ENCODE results near the gene HTR2C. TPM values are rescaled to one million over a fixed set of nuclear protein-coding genes. Genes with fewer than 3 reads are reported as not detected.

Gene HTR2C
- total and polyA plus RNA-seq, 10 of the 15 experiments (the other 5 are each of a cell fraction or from before 2014, with no cell fraction given), result 0.03 TPM; not detected in 9

DNA sequence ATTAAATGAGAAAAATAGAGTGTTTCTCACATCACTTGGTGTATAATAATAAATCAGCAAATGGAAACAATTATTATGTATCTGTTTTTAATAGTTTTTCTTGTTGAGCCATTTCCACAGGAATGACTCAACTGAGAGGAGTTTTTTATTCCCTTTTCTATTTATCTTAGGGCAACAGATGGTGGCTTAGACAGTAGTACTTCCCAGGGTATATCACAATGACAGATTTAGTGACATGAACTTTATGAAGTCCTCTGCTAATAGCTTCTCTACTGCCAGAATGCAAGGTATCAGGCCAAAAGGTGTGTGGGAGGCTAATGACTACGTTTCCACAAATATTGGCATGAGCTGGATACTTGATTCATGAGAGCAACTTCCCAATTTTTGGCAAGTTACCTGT is 126.7 kb downstream of the HTR2C start:
- intact Hi-C loops (cut with micrococcal nuclease; ENCODE audit: unreplicated experiment) (no loop called here), in situ Hi-C loops (cut with MboI) (no loop called here)
- Histone ChIP-seq H3K9ac (ENCODE audit: control insufficient read depth, insufficient read depth, low read length) (no peak overlapping the region), H3K36me3 (ENCODE audit: control insufficient read depth in 2 of 2, insufficient read depth in 2 of 2, low read length in 1 of 2) (no peaks in the 10 kb centered on the region), H3K4me1 (ENCODE audit: control insufficient read depth, insufficient read depth, low read length) (no peaks in the 10 kb centered on the region), H3K27ac (ENCODE audit: control insufficient read depth, insufficient read depth) (no peak overlapping the region), H3K4me2 (ENCODE audit: control insufficient read depth, insufficient read depth) (no peak overlapping the region), H3K79me2 (ENCODE audit: control insufficient read depth, insufficient read depth, low read length) (no peaks in the 10 kb centered on the region), H4K20me1 (ENCODE audit: control insufficient read depth, insufficient read depth) (no peaks in the 10 kb centered on the region), H3K27me3 (replicated peaks in 1 of 2; ENCODE audit: control insufficient read depth in 2 of 2, insufficient read depth in 2 of 2, low read length in 1 of 2) (no peaks in the 10 kb centered on the region), H3K9me3 (replicated peaks; ENCODE audit: control insufficient read depth, insufficient read depth, low read length) (no peaks in the 10 kb centered on the region), H3K4me3 (no peak overlapping the region), H2AFZ (ENCODE audit: control insufficient read depth, low read depth, low read length) (no peak overlapping the region)
- 0% methylated on average over 1 of the region's 1 CpG for WGBS (ENCODE audit: insufficient coverage, insufficient replicate concordance, low lambda C conversion rate, missing lambda C conversion rate)
- no TSS peak for BruUV-seq (replicated peaks)
- ChIA-PET CTCF (no interaction called here), POLR2A (no interaction called here), SMC1A (ENCODE audit: uncharacterized antibody, unreplicated experiment) (no interaction called here), RAD21 (ENCODE audit: unreplicated experiment) (no interaction called here)
- DNase-seq (ENCODE audit: low read depth, low spot score), result no peak
- no peak for ATAC-seq
- no peak for FAIRE-seq
- TF ChIP-seq, protein P1, sequence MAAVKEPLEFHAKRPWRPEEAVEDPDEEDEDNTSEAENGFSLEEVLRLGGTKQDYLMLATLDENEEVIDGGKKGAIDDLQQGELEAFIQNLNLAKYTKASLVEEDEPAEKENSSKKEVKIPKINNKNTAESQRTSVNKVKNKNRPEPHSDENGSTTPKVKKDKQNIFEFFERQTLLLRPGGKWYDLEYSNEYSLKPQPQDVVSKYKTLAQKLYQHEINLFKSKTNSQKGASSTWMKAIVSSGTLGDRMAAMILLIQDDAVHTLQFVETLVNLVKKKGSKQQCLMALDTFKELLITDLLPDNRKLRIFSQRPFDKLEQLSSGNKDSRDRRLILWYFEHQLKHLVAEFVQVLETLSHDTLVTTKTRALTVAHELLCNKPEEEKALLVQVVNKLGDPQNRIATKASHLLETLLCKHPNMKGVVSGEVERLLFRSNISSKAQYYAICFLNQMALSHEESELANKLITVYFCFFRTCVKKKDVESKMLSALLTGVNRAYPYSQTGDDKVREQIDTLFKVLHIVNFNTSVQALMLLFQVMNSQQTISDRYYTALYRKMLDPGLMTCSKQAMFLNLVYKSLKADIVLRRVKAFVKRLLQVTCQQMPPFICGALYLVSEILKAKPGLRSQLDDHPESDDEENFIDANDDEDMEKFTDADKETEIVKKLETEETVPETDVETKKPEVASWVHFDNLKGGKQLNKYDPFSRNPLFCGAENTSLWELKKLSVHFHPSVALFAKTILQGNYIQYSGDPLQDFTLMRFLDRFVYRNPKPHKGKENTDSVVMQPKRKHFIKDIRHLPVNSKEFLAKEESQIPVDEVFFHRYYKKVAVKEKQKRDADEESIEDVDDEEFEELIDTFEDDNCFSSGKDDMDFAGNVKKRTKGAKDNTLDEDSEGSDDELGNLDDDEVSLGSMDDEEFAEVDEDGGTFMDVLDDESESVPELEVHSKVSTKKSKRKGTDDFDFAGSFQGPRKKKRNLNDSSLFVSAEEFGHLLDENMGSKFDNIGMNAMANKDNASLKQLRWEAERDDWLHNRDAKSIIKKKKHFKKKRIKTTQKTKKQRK (IDR thresholded peaks at IDR 0.05; ENCODE audit: low read depth, low read length), result no peak
- TF ChIP-seq, protein P2, sequence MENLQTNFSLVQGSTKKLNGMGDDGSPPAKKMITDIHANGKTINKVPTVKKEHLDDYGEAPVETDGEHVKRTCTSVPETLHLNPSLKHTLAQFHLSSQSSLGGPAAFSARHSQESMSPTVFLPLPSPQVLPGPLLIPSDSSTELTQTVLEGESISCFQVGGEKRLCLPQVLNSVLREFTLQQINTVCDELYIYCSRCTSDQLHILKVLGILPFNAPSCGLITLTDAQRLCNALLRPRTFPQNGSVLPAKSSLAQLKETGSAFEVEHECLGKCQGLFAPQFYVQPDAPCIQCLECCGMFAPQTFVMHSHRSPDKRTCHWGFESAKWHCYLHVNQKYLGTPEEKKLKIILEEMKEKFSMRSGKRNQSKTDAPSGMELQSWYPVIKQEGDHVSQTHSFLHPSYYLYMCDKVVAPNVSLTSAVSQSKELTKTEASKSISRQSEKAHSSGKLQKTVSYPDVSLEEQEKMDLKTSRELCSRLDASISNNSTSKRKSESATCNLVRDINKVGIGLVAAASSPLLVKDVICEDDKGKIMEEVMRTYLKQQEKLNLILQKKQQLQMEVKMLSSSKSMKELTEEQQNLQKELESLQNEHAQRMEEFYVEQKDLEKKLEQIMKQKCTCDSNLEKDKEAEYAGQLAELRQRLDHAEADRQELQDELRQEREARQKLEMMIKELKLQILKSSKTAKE (IDR thresholded peaks at IDR 0.05; ENCODE audit: low read depth, poor library complexity, severe bottlenecking), result no peak
- TF ChIP-seq POU2F2 (IDR thresholded peaks at IDR 0.05; ENCODE audit: borderline replicate concordance, low read depth, low read length) (no peak), SP1 (IDR thresholded peaks at IDR 0.05; ENCODE audit: low read depth, low read length) (no peak), EGR1 (IDR thresholded peaks at IDR 0.05; ENCODE audit: borderline replicate concordance in 1 of 2, low read depth in 2 of 2, low read length in 2 of 2) (no peak), MXI1 (IDR thresholded peaks at IDR 0.05; ENCODE audit: low read depth, low read length) (no peak), HDGF (IDR thresholded peaks at IDR 0.05) (no peak), PAX5 (IDR thresholded peaks at IDR 0.05; ENCODE audit: borderline replicate concordance, low read depth, low read length) (no peak)
- TF ChIP-seq, protein P3, sequence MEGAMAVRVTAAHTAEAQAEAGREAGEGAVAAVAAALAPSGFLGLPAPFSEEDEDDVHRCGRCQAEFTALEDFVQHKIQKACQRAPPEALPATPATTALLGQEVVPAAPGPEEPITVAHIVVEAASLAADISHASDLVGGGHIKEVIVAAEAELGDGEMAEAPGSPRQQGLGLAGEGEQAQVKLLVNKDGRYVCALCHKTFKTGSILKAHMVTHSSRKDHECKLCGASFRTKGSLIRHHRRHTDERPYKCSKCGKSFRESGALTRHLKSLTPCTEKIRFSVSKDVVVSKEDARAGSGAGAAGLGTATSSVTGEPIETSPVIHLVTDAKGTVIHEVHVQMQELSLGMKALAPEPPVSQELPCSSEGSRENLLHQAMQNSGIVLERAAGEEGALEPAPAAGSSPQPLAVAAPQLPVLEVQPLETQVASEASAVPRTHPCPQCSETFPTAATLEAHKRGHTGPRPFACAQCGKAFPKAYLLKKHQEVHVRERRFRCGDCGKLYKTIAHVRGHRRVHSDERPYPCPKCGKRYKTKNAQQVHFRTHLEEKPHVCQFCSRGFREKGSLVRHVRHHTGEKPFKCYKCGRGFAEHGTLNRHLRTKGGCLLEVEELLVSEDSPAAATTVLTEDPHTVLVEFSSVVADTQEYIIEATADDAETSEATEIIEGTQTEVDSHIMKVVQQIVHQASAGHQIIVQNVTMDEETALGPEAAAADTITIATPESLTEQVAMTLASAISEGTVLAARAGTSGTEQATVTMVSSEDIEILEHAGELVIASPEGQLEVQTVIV (IDR thresholded peaks at IDR 0.05; ENCODE audit: borderline replicate concordance, partially characterized antibody), result no peak
- TF ChIP-seq, protein P4, sequence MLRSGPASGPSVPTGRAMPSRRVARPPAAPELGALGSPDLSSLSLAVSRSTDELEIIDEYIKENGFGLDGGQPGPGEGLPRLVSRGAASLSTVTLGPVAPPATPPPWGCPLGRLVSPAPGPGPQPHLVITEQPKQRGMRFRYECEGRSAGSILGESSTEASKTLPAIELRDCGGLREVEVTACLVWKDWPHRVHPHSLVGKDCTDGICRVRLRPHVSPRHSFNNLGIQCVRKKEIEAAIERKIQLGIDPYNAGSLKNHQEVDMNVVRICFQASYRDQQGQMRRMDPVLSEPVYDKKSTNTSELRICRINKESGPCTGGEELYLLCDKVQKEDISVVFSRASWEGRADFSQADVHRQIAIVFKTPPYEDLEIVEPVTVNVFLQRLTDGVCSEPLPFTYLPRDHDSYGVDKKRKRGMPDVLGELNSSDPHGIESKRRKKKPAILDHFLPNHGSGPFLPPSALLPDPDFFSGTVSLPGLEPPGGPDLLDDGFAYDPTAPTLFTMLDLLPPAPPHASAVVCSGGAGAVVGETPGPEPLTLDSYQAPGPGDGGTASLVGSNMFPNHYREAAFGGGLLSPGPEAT (IDR thresholded peaks at IDR 0.05; ENCODE audit: low read depth), result no peak
- TF ChIP-seq, protein P5, sequence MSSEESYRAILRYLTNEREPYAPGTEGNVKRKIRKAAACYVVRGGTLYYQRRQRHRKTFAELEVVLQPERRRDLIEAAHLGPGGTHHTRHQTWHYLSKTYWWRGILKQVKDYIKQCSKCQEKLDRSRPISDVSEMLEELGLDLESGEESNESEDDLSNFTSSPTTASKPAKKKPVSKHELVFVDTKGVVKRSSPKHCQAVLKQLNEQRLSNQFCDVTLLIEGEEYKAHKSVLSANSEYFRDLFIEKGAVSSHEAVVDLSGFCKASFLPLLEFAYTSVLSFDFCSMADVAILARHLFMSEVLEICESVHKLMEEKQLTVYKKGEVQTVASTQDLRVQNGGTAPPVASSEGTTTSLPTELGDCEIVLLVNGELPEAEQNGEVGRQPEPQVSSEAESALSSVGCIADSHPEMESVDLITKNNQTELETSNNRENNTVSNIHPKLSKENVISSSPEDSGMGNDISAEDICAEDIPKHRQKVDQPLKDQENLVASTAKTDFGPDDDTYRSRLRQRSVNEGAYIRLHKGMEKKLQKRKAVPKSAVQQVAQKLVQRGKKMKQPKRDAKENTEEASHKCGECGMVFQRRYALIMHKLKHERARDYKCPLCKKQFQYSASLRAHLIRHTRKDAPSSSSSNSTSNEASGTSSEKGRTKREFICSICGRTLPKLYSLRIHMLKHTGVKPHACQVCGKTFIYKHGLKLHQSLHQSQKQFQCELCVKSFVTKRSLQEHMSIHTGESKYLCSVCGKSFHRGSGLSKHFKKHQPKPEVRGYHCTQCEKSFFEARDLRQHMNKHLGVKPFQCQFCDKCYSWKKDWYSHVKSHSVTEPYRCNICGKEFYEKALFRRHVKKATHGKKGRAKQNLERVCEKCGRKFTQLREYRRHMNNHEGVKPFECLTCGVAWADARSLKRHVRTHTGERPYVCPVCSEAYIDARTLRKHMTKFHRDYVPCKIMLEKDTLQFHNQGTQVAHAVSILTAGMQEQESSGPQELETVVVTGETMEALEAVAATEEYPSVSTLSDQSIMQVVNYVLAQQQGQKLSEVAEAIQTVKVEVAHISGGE (CRISPR knock-in tag; IDR thresholded peaks at IDR 0.05), result no peak

Measured in GM12878 (cell line).